Glomerular endothelial cell (primary cell): ENCODE measurements around the gene FRA10AC1. TPM values are rescaled to one million over a fixed set of nuclear protein-coding genes. Genes with fewer than 3 reads are reported as not detected.
A peak's percentile ranks its signal among the peaks of the same experiment; 100 is the strongest.
"Not testable (repeated sequence)": the region's sequence is repeated elsewhere in the genome, so short reads cannot be mapped to it uniquely, and the experiment has no call there.

ENCODE experiments used
- DNase-seq: peaks from one replicate; pipeline ENCODE4 v3.0.0-alpha.2; 2011; ENCODE audit warnings: low read depth, low spot score; ENCODE audit errors: extremely low read depth
- total RNA-seq: library from RNA; depleted of rRNA; stranded (reverse); fragments of >200 nt; gene quantifications from 2 replicates; pipeline ENCODE4 v1.2.3, GENCODE V29; 2015

Gene FRA10AC1
- total RNA-seq, 1 donor from 2014 or later = 19.0 TPM

GRCh38 chr10:93703841-93704240 is 1.4 kb upstream of the FRA10AC1 start:
- DNase-seq = no peak

- DNase-seq = no peak
Measured at GRCh38 chr10:93703066-93703465, 674 bp upstream of the FRA10AC1 start.

DNA sequence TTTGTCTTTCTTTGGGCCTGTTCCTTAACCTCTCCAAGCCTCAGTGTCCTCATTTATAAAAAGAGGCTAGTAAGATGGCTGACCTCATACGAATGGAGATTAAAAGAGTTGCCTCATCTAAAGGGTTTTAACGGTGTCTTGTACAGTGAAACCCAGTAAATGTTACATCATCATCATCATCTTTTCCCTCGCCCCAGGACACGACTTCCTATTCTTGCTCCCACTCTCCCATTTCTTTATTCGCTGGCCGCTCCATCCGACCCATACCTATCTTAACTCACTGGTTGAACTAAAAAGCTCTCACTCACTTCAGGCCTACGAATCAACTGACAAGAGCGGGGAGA is 554 bp downstream of the FRA10AC1 start:
- DNase-seq = no peak

DNA sequence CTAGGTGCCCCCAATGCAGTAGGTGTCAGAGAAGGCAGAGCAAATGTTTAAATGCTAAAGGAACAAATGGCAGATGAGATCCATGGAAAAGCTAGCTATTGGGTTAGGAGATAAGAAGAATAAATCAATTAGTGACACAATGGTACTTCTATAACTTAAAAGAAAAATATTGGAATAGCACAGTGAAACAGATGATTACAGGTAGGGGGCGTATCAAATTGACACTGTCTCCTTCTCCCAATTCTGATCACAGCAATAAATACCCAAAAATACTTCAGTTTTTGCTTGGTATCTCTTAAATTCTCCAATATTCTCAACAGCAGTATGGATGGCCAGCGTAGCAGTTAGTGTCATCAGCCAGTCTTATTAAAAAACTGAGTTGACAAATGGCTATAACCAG is 5.2 kb downstream of the FRA10AC1 start:
- no peak for DNase-seq

- not testable (repeated sequence) for DNase-seq
Measured at GRCh38 chr10:93696582-93696981, 5.8 kb downstream of the FRA10AC1 start.

DNA sequence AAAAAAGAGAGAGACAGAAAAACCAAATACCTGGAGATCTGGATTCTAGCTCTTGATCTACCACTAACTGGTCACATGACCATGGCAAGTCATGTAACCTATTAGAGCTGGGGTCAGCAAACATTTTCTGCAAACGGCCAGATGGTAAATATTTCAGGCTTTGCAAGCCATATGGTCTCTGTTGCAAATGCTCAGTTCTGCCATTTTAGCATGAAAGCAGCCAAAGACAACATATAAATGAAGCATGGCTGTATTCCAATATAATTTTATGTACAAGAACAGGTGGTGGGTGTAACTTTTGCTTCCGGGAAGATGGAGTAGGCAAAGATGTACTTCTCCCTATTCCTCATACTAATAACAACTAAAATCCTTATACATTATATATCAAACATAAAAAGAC is 6.7 kb downstream of the FRA10AC1 start:
- no peak for DNase-seq

- no peak for DNase-seq
Measured at GRCh38 chr10:93687737-93688136, 14.7 kb downstream of the FRA10AC1 start.

DNA sequence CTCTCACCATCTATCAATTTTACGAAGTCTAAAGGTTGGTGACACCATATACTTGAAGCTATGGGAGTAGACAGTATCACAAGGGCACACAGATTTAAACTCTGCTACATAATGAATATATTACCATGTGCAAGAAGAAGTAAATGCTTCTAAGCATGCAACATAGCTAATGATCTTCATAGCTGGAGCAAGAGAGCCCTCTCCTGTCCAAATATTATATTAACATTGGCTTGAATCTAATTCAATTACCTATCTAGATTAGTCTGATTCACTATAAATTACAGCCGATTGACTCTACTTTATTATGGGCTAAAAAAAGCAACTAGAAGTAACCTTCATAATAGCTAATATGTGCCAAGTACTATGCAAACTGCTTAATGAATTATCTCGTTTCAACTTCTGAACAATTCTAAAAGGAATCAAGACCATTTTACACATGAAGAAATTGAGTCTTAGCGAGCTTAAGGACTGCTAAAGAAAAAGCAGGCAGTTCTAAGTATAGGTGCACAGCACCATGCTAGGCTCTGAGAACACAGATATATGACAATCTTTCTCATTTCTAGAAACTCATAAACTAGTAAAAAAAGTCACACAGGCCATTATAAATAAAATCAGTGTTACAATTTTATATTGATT is 21.9 kb downstream of the FRA10AC1 start:
- DNase-seq = no peak

- DNase-seq = no peak
Measured at GRCh38 chr10:93678805-93679587, 23.4 kb downstream of the FRA10AC1 start.

DNA sequence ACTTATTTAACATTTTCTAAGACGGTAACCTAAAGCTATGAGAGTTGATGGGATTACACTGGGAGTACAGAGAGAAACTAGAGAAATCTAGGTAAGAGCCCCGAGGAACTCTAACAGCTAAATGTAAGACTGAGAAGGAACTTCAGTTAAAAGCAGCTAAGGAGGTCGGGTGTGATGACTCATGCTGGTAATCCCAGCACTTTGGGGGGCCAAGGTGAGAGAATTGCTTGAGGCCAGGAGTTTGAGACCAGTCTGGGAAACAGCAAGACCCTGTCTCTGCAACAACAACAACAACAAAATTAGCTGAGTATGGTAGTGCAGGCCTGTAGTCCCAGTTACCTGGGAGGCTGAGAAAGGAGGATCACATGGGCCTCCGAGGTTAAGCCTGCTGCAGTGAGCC is 24.0 kb downstream of the FRA10AC1 start:
- no peak for DNase-seq

GRCh38 chr10:93673791-93674190 is 28.6 kb downstream of the FRA10AC1 start:
- no peak for DNase-seq

DNA sequence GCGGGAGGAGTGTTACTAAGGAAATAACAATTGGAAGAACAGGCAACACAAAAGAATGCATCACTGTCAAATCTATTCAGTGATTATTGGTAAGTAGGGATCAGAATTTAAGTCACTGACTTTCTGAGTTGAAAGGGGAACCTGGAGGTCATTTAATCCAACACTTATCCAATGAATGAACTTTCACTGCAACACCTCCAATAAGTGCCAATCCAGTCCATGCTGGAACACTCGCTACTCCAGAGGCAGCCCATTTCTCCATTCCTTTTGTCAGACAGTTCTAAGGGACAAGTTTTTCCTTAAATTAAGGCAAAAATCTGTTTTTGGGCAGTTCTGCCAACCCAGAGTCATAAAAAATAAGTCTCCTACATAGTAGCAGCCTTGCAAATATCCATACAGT is 29.5 kb downstream of the FRA10AC1 start:
- no peak for DNase-seq

- DNase-seq = no peak
Measured at GRCh38 chr10:93672022-93672678, 30.2 kb downstream of the FRA10AC1 start.

GRCh38 chr10:93671042-93671441 is 31.4 kb downstream of the FRA10AC1 start:
- no peak for DNase-seq

- DNase-seq = no peak
Measured at GRCh38 chr10:93670372-93670771, 32.0 kb downstream of the FRA10AC1 start.

DNA sequence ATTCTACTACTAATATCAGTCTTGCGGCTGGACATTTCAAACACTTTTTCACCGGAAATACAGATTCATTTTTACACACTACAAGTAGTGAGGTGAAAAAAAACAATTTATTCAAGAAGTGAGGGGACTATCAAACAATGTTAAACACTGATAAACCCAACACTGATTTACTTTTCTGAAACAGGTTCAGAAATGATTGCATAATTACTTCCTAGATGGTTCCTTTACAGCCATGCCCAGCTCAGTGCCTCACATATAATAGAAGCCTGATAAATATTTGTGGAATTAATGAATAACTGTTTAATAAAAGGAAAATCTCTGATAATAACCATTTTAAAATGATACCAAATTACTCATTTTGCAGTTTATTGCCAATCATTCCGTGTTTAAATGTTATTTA is 34.6 kb downstream of the FRA10AC1 start:
- no peak for DNase-seq

GRCh38 chr10:93666030-93666429 is 36.4 kb downstream of the FRA10AC1 start:
- DNase-seq = no peak

DNA sequence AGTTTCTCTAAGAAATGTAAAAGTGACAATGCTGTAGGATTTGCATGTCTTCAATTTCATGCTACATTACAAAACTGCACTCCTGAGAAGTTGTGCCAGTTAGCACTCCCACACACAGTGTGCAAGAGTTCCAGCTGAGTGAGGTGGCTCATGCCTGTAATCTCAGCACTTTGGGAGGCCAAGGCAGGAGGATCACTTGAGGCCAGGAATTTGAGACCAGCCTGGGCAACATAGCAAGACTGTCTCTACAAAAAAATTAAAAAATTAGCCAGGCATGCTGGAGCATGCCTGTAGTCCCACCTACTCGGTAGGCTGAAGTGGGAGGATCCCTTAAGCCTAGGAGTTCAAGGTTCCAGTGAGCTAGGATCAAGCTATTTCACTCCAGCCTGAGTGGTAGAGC is 44.6 kb downstream of the FRA10AC1 start:
- DNase-seq = no peak

- no peak for DNase-seq
Measured at GRCh38 chr10:93656155-93656554, 46.2 kb downstream of the FRA10AC1 start.

DNA sequence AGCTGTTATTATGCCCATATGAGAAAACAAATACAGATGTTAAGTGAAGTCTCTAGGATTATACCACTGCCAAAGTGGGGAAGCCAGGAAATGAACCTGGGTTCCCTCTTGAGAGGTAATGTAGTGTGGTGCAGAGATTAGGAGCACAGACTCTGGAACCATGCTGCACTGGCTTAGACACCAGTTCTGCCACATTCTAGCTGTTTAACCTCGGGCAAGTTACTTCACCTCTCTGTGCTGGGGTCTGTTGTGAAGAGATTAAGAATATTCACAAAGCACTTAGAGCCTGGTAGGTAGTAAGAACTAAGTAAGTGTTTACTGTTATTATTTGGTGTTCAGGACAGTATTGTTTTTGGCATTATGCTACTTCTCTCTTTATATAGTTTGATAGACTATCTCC is 48.2 kb downstream of the FRA10AC1 start:
- DNase-seq = no peak

GRCh38 chr10:93652857-93653256 is 49.5 kb downstream of the FRA10AC1 start:
- DNase-seq = peak; percentile 5

DNA sequence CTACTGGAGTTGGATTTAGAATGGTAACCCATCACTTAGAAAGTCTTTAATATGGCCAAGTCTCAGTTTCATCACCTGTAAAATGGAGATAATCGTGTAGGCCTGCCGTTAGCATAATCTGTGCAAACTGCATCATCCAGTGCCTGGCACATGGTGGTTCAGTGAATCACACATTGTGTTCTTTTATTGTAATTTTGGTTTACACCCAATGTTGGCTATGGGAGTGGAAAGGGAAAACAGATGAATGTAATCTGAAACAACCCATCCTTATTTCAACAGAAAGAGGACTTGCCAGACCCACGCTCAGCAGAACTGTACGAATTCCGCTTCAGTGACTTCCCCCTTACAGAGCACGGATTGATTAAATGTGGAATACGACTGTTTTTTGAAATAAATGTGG is 62.6 kb downstream of the FRA10AC1 start:
- no peak for DNase-seq
